IMR-90 (cell line): ENCODE data around the gene LUZP1. TPM values are rescaled to one million over a fixed set of nuclear protein-coding genes. Genes with fewer than 3 reads are reported as not detected.

Source experiments
- ATAC-seq: fragments of 200-7000 bp; cut with Tn5 transposase; 2 replicates; pipeline ENCODE4 v1.9.1; 2020; ENCODE audit warnings: low read depth, mild to moderate bottlenecking, moderate library complexity
- BruUV-seq: library from RNA; stranded (reverse); fragments of 400-500 nt; replicated peaks from 2 replicates; lab custom pipeline; 2021; lab: Mats Ljungman, UMichigan
- CTCF ChIA-PET: fragments of 300-600 bp; formaldehyde crosslinking; extraction: SDS; loops from one replicate; lab custom pipeline; 2021; ENCODE audit warnings: antibody characterized with exemption; lab: Yijun Ruan, JAX
- POLR2A ChIA-PET: fragments of 300-600 bp; sonication (Branson Sonifier 250); formaldehyde crosslinking; loops from one replicate; lab custom pipeline; 2022; ENCODE audit warnings: antibody characterized with exemption; ENCODE audit not compliant: unreplicated experiment; lab: Charles Lee
- DNase-seq: peaks from one replicate; pipeline ENCODE4 v3.0.0; 2013
- H2AFZ ChIP-seq: replicated peaks from 2 replicates; pipeline ENCODE3; 2013; ENCODE audit warnings: low read length, mild to moderate bottlenecking; ENCODE audit not compliant: poor library complexity
- H2AK5ac ChIP-seq: 2 replicates; pipeline ENCODE4 v1.6.1; 2013; ENCODE audit warnings: low read depth, low read length, inconsistent platforms
- H2AK9ac ChIP-seq: replicated peaks from 2 replicates; pipeline ENCODE3; 2013; ENCODE audit warnings: mild to moderate bottlenecking, low read depth, low read length, moderate library complexity; ENCODE audit not compliant: poor library complexity
- H2BK120ac ChIP-seq: 2 replicates; pipeline ENCODE4 v1.6.1; 2013; ENCODE audit warnings: low read depth, low read length, inconsistent platforms
- H2BK15ac ChIP-seq: 3 replicates; pipeline ENCODE4 v1.6.1; 2013; ENCODE audit warnings: low read depth, low read length, inconsistent platforms
- H2BK20ac ChIP-seq: 2 replicates; pipeline ENCODE4 v1.6.1; 2013; ENCODE audit warnings: low read depth, mild to moderate bottlenecking, inconsistent platforms, low read length, moderate library complexity
- H2BK5ac ChIP-seq: 2 replicates; pipeline ENCODE4 v1.6.1; 2013; ENCODE audit warnings: mild to moderate bottlenecking, low read depth, low read length, inconsistent platforms; ENCODE audit not compliant: poor library complexity, severe bottlenecking
- H3K14ac ChIP-seq: replicated peaks from 2 replicates; pipeline ENCODE4 v1.6.1; 2013; ENCODE audit warnings: low read depth, low read length, inconsistent platforms
- H3K18ac ChIP-seq: 2 replicates; pipeline ENCODE4 v1.6.1; 2013; ENCODE audit warnings: low read depth, low read length, control low read depth
- H3K23ac ChIP-seq: 2 replicates; pipeline ENCODE4 v1.6.1; 2013; ENCODE audit warnings: low read depth, low read length, inconsistent platforms
- H3K27ac ChIP-seq: 2 replicates; pipeline ENCODE4 v1.5.1; 2013; ENCODE audit warnings: mild to moderate bottlenecking, control low read depth, low read length; ENCODE audit not compliant: insufficient read depth
- H3K27me3 ChIP-seq: 2 replicates; pipeline ENCODE4 v1.6.1; 2013; ENCODE audit warnings: low read length; ENCODE audit not compliant: control insufficient read depth, insufficient read depth
- H3K36me3 ChIP-seq: 2 replicates; pipeline ENCODE4 v1.6.1; 2013; ENCODE audit warnings: low read length, mixed read lengths; ENCODE audit not compliant: control insufficient read depth, insufficient read depth
- H3K4ac ChIP-seq: 2 replicates; pipeline ENCODE4 v1.6.1; 2013; ENCODE audit warnings: low read depth, low read length, inconsistent platforms
- H3K4me1 ChIP-seq: 2 replicates; pipeline ENCODE4 v1.6.1; 2013; ENCODE audit warnings: low read length, mixed read lengths; ENCODE audit not compliant: control insufficient read depth, insufficient read depth
- H3K4me2 ChIP-seq: 2 replicates; pipeline ENCODE4 v1.6.1; 2013; ENCODE audit warnings: low read depth, mild to moderate bottlenecking, control low read depth, low read length, moderate library complexity
- H3K4me3 ChIP-seq: 2 replicates; pipeline ENCODE4 v1.5.1; 2013; ENCODE audit warnings: low read depth, mild to moderate bottlenecking, control low read depth, low read length, moderate library complexity; ENCODE audit not compliant: insufficient read depth
- H3K56ac ChIP-seq: 2 replicates; pipeline ENCODE4 v1.6.1; 2013; ENCODE audit warnings: low read length, inconsistent platforms; ENCODE audit not compliant: insufficient read depth; ENCODE audit errors: extremely low read depth
- H3K79me1 ChIP-seq, 2 experiments: 2 replicates each; pipeline ENCODE4 v1.6.1; 2013; ENCODE audit warnings: low read length in 2 of 2, inconsistent platforms in 1 of 2, low read depth in 1 of 2
- H3K9ac ChIP-seq: 2 replicates; pipeline ENCODE4 v1.6.1; 2013; ENCODE audit warnings: low read depth, low read length, control low read depth
- H3K9me1 ChIP-seq: 2 replicates; pipeline ENCODE4 v1.6.1; 2013; ENCODE audit warnings: low read length, inconsistent platforms; ENCODE audit not compliant: insufficient read depth
- H3K9me3 ChIP-seq: 2 replicates; pipeline ENCODE4 v1.6.1; 2013; ENCODE audit warnings: low read length; ENCODE audit not compliant: control insufficient read depth, insufficient read depth
- H4K20me1 ChIP-seq: 2 replicates; pipeline ENCODE4 v1.6.1; 2013; ENCODE audit warnings: low read length, inconsistent platforms; ENCODE audit not compliant: insufficient read depth
- H4K5ac ChIP-seq: 2 replicates; pipeline ENCODE4 v1.6.1; 2013; ENCODE audit warnings: mild to moderate bottlenecking, low read depth, low read length, control low read depth
- H4K8ac ChIP-seq, 2 experiments: 2 replicates each; pipeline ENCODE4 v1.6.1; 2013; ENCODE audit warnings: low read depth in 2 of 2, low read length in 2 of 2, control low read depth in 1 of 2, inconsistent platforms in 1 of 2
- H4K91ac ChIP-seq: 2 replicates; pipeline ENCODE4 v1.6.1; 2013; ENCODE audit warnings: low read depth, low read length, inconsistent platforms; ENCODE audit not compliant: insufficient read depth
- BHLHE40 ChIP-seq: fragments of 150-350 bp; IDR thresholded peaks from 2 replicates; pipeline ENCODE4 v1.6.1; 2016; ENCODE audit warnings: mild to moderate bottlenecking, low read depth, low read length
- CEBPB ChIP-seq: IDR thresholded peaks from 2 replicates; pipeline ENCODE4 v1.6.1; 2012; ENCODE audit warnings: low read depth, low read length, improper control_type of control experiment
- CHD1 ChIP-seq: IDR thresholded peaks from 2 replicates; pipeline ENCODE4 v1.6.1; 2012; ENCODE audit warnings: low read depth, low read length, improper control_type of control experiment
- CTCF ChIP-seq: conservative IDR thresholded peaks from 2 replicates; pipeline ENCODE4 v1.5.1; 2012; ENCODE audit warnings: mild to moderate bottlenecking, low read depth, low read length, improper control_type of control experiment
- ELK1 ChIP-seq: fragments of 150-350 bp; IDR thresholded peaks from 2 replicates; pipeline ENCODE4 v1.6.1; 2016; ENCODE audit warnings: low read depth, mild to moderate bottlenecking, low read length, moderate library complexity, borderline replicate concordance
- FOS ChIP-seq: fragments of 150-350 bp; IDR thresholded peaks from 2 replicates; pipeline ENCODE4 v1.6.1; 2016; ENCODE audit warnings: low read depth, low read length
- MAFK ChIP-seq: IDR thresholded peaks from 2 replicates; pipeline ENCODE4 v1.6.1; 2012; ENCODE audit warnings: low read depth, low read length, improper control_type of control experiment
- MAZ ChIP-seq: IDR thresholded peaks from 2 replicates; pipeline ENCODE4 v1.6.1; 2012; ENCODE audit warnings: low read depth, mild to moderate bottlenecking, low read length, improper control_type of control experiment, moderate library complexity, borderline replicate concordance
- MXI1 ChIP-seq: IDR thresholded peaks from 2 replicates; pipeline ENCODE4 v1.6.1; 2012; ENCODE audit warnings: low read depth, mild to moderate bottlenecking, low read length, moderate library complexity, borderline replicate concordance
- NFE2L2 ChIP-seq: fragments of 150-350 bp; IDR thresholded peaks from 2 replicates; pipeline ENCODE4 v1.6.1; 2016; ENCODE audit warnings: low read depth, mild to moderate bottlenecking, low read length
- POLR2A ChIP-seq: IDR thresholded peaks from 2 replicates; pipeline ENCODE4 v1.6.1; 2012; ENCODE audit warnings: mild to moderate bottlenecking, low read depth, low read length
- RAD21 ChIP-seq: IDR thresholded peaks from 2 replicates; pipeline ENCODE4 v1.6.1; 2012; ENCODE audit warnings: low read length, improper control_type of control experiment
- RCOR1 ChIP-seq: IDR thresholded peaks from 2 replicates; pipeline ENCODE4 v1.6.1; 2012; ENCODE audit warnings: mild to moderate bottlenecking, low read length, improper control_type of control experiment; ENCODE audit not compliant: insufficient replicate concordance
- RFX5 ChIP-seq: IDR thresholded peaks from 2 replicates; pipeline ENCODE4 v1.8.0; 2012; ENCODE audit warnings: low read depth, mild to moderate bottlenecking, low read length, moderate library complexity
- SMC3 ChIP-seq: fragments of 150-350 bp; IDR thresholded peaks from 2 replicates; pipeline ENCODE4 v1.6.1; 2016; ENCODE audit warnings: low read depth, mild to moderate bottlenecking, antibody characterized with exemption, low read length, moderate library complexity
- USF2 ChIP-seq: fragments of 150-350 bp; IDR thresholded peaks from 2 replicates; pipeline ENCODE4 v1.6.1; 2017; ENCODE audit warnings: mild to moderate bottlenecking, antibody characterized with exemption, low read length, low read depth
- WGBS, 2 experiments: methylation state at CpG; one replicate each; pipeline versions ENCODE4 v1.1.5 to v1.1.7; 2013; ENCODE audit warnings: missing lambda C conversion rate in 2 of 2; ENCODE audit not compliant: insufficient read length in 1 of 2; ENCODE audit errors: extremely low coverage in 2 of 2; 5-methylcytosine and 5-hydroxymethylcytosine counted together
- dilution Hi-C: fragments of 300-500 bp; cut with HindIII; formaldehyde crosslinking; loops from one replicate; pipeline ENCODE4 v1.14.3; 2018; ENCODE audit warnings: low sequenced_read_pairs; ENCODE audit not compliant: unreplicated experiment
- in situ Hi-C: fragments of 300-500 bp; cut with MboI; formaldehyde crosslinking; loops from 3 replicates; pipeline ENCODE4 v1.14.3; 2019; ENCODE audit warnings: low sequenced_read_pairs, inconsistent platforms, mixed read lengths
- intact Hi-C: fragments of 100-400 bp; cut with micrococcal nuclease; formaldehyde crosslinking; loops from 2 replicates; pipeline ENCODE4 v1.10.0; 2022
- polyA plus RNA-seq, 3 experiments: library from polyadenylated mRNA; depleted of rRNA; stranded (reverse); fragments of >200 nt; gene quantifications; 2 replicates each; pipeline ENCODE4 v1.2.3, GENCODE V29; 2012; ENCODE audit warnings: low replicate concordance in 1 of 3
- total RNA-seq: library from RNA; depleted of rRNA; stranded (reverse); fragments of >200 nt; gene quantifications from 2 replicates; pipeline ENCODE4 v1.2.3, GENCODE V29; 2012

LUZP1 gene
- total and polyA plus RNA-seq, 2 of the 4 experiments (the other 2 are of a cell fraction), result 13.1 to 31.7 TPM

GRCh38 chr1:23188434-23188884, 19.8 kb upstream of the LUZP1 start:
- no peak overlapping the region for H3K27ac ChIP-seq
- H2BK20ac ChIP-seq, result no peak overlapping the region
- WGBS, 2 experiments, result no CpG with 5 or more reads among the region's 6 CpGs
- no peak overlapping the region for H3K18ac ChIP-seq
- H3K23ac ChIP-seq, result no peak overlapping the region
- intact Hi-C loops, result loop anchor here (10.0 kb wide), 1 partner anchor 346 kb away; the partner anchor contains the start of gene E2F2
- peaks cover 0 to 4% of the 10 kb centered on the region in 2 experiments; a peak in 1 of 4 replicates for H3K79me1 ChIP-seq
- H3K4ac ChIP-seq, result 0 out of 2 replicates have a peak overlapping the region, but pooled peaks have one; percentile 1
- POLR2A ChIA-PET, result no interaction called here
- H4K8ac ChIP-seq, result peak overlapping the region in 1 of 2 experiments; percentile 50; a peak in 1 of 4 replicates
- in situ Hi-C loops, result loop anchor here (5.0 kb wide), 2 partner anchors 91 to 211 kb away; no protein-coding TSS in a partner anchor
- TF ChIP-seq MAFK (no peak), USF2 (no peak), RAD21 (no peak), CEBPB (no peak), POLR2A (no peak), MAZ (no peak), FOS (no peak), NFE2L2 (no peak), CTCF (no peak), RFX5 (no peak), ELK1 (no peak), CHD1 (no peak), RCOR1 (no peak), BHLHE40 (no peak), MXI1 (no peak), SMC3 (no peak)
- peak overlapping the region; percentile 21; the same call in 1 of the 3 replicates for H2BK15ac ChIP-seq
- no peaks in the 10 kb centered on the region for H3K27me3 ChIP-seq
- peak overlapping the region; percentile 54 for H2AK5ac ChIP-seq
- H3K9me1 ChIP-seq, result peaks cover 3% of the 10 kb centered on the region; the same call in 1 of the 2 replicates
- CTCF ChIA-PET, result no interaction called here
- no peaks in the 10 kb centered on the region for H4K20me1 ChIP-seq
- no peak overlapping the region for H2AFZ ChIP-seq
- peaks cover 4% of the 10 kb centered on the region; the same call in 1 of the 2 replicates for H3K4me1 ChIP-seq
- BruUV-seq, result no TSS peak
- H3K4me2 ChIP-seq, result no peak overlapping the region
- H2AK9ac ChIP-seq, result no peak overlapping the region
- peak overlapping the region; percentile 15 for H2BK120ac ChIP-seq
- H3K9ac ChIP-seq, result no peak overlapping the region
- no peak overlapping the region for H3K56ac ChIP-seq
- H2BK5ac ChIP-seq, result no peak overlapping the region
- no peak for DNase-seq
- H3K4me3 ChIP-seq, result no peak overlapping the region
- no peaks in the 10 kb centered on the region for H3K36me3 ChIP-seq
- dilution Hi-C loops, result no loop called here
- H4K91ac ChIP-seq, result no peak overlapping the region; the same call in 1 of the 2 replicates
- no peak; the same call in 1 of the 2 replicates for ATAC-seq
- H3K14ac ChIP-seq, result peak overlapping the region; percentile 2; the same call in 1 of the 2 replicates
- H4K5ac ChIP-seq, result no peak overlapping the region
- H3K9me3 ChIP-seq, result no peaks in the 10 kb centered on the region
